ENCODE measurements around the gene FOXN3.
"Not testable (repeated sequence)": the region's sequence is repeated elsewhere in the genome, so short reads cannot be mapped to it uniquely, and the experiment has no call there.

FOXN3 gene

DNA sequence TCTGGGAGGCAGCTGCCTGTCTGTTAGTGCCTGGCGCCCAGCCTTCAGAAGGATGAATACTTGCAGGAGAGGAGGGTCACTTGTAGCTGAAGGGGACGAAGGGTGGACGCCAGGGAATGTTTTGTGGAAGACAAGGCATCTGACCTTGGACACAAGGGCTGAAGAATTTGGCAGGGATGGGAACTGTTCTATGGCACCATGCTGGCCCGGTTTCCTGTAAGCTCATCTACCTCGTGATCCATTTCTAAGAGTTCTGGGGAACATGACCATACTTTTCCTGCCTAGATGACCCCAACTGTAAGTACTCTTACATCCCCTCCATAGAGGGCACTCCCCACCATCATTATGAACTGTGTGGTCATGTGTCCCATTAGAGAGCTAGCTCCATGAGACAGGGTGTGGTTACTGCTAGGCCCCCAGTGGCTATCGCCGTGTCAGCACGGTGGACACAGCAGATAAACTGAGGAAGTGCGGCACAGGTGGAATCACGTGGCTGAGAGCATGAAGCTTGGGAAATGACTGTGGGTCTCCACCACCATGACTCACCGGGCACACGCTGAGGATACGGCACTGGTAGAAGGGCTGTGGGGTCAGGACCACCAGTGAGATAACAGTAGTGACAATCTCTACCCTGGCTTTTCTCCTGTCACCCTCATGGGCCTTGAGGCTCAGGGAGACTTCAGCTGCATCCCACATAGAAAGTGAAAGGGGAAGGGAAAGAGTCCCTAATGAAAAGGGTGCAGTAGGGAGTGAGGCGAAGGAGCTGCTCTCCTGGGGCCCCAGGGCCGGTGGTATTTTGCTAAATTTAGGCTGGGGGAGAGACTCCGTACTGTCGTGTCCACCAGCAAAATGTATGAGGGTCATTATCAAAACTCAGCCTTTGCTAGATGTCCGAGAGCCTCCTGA, 252.6 kb downstream of the FOXN3 start:
- DNase-seq (ENCODE audit: low read depth), result no peak

DNA sequence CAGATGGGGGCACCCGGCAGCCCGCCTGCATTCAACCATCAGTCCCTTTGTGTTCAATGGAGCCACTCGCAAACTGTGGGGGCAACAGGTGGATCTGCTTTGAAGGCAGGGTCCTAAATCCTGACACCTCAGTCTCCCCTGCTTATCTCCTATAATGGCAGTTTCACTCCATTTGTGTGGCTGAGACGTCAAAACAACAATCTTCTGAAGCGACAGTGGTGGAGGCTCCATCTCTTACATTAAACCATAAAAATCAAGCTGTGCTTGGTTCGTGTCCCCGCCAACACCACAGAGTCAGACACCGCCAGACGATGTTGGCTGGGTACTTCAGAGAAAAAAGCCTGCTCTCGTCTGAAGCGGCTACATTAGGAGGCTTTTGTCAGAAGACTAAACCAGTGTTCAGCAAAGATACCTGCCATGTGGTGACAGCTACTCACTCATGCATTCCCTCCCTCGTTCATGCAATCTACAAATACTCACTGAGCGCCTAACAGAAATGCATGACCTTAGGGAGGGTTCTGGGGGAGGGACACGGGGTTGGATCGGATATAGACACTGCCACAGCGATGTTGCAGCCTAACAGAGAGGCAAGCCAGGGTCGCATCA, 253.9 kb downstream of the FOXN3 start:
- DNase-seq (ENCODE audit: low read depth), result no peak

DNA sequence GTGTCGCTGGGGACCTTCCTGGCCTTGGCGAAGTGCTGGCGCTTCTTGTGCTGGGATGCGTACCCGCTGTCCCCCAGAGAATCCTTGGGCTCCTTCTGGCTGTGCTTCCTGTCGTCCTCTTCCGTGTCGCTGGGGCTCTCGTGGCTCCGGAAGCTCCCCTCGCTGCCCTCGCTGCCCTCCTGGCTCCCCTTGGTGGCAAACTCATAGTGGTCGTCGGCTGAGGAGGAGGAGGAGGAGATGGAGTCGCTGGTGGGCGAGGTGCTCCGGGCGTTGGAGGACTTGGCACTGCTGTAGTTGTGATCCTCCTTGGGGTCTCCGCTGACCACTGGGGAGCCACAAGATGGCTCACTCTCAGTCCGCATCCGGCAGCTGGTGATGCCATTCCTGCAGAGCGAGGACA, 254.4 kb downstream of the FOXN3 start:
- DNase-seq (ENCODE audit: low read depth), result no peak

DNA sequence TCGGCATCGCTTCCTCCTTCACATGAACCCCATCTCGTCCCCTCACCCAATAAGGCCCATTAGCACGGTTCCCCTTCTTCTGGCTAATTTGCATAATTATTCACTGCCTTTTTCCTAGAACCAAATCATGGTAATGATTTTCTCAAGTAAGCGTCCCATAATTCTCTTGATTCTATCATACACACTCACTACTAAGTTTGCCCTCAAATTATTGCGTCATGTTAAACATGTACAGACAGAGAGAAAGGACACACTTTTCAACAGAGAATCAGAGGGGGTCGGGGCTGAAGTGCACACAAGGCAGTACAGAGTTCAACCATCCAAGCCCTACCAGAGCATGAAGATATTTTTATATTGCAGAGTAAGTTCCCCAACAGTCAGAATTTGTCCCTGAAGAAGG, 256.6 kb downstream of the FOXN3 start:
- DNase-seq (ENCODE audit: low read depth), result no peak

DNA sequence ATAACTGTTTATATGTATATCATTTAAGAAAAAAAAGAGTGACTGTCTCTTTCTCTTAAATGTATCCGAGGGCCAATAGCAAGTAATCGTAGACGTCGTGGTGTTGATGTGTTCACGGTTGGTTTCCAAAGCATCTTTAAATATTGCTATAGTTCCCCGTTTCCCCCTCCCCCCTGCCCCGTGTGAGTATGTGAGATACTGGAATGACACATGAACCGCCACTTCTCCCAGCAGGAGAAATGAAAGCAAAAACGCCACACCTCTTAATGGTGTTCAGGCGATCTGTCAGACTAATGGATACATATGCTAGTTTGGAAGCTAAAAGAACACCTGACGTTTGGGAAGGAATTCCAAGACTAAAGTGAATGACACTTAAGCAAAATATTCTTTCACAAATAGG, 258.3 kb downstream of the FOXN3 start:
- DNase-seq (ENCODE audit: low read depth), result no peak

DNA sequence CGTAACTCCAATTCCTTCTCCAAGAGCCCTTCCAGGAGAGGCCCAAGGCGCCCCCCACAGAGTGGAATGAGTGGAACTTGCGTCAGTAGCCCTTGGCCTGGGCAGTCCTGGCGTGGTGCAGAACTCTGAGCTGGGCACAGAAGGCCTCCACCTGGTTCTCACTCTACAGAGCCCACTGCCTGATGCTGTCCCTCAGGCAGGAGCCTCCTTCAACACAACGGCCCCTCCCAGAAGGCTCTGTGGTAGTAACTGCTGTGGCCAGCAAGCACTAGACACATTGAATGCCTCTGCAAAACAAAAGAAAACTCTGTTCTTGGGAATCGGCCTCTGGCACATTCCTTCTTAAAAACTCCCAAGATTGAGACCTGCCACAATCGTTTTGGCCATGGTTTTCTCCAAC, 258.9 kb downstream of the FOXN3 start:
- not testable (repeated sequence) for DNase-seq (ENCODE audit: low read depth)

DNA sequence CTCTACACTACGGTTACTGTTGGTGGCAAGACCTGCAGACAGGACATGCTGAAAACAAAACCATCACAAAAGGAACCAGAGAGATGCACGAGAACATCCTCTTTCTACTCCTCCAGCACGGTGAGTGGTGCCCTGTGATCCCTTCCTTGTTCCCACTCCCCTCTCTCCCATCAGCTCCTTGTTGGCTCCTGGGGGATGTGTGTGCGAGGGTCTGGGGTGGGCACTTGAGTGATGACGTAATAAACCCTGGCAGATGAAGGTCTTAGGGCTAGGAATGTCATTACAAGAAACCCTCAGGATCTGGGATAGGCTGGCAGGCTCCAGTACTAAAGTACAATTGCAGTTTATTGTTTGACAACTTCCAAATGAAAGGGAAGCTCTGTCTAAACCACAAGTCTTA, 261.5 kb downstream of the FOXN3 start:
- no peak for DNase-seq (ENCODE audit: low read depth)

DNA sequence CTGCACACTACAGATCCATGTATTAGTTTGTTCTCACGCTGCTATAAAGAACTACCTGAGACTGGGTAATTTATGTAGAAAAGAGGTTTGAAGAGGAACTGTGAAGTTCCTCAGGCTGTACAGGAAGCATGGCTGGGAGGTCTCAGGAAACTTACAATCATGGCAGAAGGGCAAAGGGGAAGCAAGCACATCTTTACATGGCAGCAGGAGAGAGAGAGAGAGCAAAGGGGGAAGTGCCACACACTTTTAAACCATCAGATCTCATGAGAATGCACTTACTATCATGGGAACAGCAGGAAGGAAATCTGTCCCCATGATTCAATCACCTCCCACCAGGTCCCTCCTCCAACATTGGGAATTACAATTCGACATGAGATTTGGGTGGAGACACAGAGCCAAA, 265.3 kb downstream of the FOXN3 start:
- DNase-seq (ENCODE audit: low read depth), result not testable (repeated sequence)

DNA sequence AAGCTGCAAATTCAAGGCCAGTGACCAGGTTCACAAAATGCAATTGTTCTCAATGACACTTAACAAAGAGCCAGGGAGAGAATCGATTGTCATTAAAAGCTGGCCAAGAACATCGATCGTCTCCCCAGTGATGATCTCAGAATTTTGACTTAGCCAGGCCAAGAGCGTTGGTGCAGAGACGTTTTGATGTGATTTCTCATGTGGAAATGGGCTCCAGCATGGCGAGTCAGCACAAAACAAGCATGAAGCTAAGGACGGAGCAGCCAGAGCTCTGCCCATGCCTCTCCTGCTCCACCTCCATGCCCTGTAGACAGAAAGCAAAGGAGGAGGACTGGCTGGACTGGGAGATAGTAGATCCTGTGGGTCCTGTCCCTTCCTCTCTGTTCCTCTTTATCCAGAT, 270.8 kb downstream of the FOXN3 start:
- DNase-seq (ENCODE audit: low read depth), result no peak

DNA sequence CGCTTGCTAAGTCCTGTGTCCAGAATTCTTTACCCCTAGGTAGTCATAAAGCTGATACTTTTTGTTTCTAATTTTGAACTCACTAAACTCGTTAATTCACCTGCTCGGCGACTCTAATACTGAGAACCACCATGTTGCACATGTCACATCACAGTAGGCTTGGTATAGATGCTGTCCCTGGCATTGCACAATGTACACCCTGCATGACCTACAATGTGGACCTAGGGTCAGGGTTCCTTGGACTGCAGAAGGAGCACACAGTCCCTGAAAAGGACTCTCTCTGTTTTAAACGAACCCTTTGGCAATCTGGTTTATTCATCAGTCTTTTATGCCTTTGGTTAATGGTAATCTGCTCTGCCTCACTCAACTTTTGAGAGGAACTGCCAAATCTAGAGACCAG, 272.4 kb downstream of the FOXN3 start:
- no peak for DNase-seq (ENCODE audit: low read depth)

DNA sequence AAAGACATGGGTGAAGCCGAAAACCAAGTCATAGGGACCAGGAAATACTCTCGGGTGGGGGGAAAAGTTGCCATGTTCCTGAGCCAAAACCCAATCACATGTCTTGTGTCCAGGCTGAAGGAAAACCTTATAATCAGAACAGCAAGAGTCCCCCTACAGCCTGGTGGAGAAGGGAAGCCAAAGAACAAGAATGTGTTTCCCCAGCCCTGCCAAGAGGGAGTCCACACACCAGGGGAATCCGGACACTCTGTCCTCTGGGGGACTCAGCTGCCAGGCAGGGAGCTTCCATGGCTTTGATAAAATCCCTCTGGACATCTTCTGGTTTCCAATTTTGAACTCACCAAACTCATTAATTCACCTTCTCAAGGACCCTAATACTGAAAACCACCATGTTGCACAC, 273.0 kb downstream of the FOXN3 start:
- no peak for DNase-seq (ENCODE audit: low read depth)

DNA sequence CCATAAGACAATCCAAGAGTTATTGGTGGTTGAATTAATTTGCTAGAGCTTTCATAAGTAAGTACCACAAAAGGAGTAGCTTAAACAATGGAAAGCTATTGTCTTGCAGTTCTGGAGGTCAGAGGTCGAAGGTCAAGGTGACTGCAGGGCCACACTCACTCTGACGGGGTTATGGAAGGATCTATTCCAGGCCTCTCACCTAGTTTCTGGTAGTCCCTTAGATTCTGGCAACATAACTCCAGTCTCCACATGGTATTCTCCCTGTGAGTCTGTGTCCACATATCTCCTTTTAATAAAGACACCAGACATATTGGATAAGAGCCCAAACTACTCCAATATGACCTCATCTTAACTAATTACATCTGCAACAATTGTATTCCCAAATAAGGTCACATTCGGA, 273.4 kb downstream of the FOXN3 start:
- no peak for DNase-seq (ENCODE audit: low read depth)

DNA sequence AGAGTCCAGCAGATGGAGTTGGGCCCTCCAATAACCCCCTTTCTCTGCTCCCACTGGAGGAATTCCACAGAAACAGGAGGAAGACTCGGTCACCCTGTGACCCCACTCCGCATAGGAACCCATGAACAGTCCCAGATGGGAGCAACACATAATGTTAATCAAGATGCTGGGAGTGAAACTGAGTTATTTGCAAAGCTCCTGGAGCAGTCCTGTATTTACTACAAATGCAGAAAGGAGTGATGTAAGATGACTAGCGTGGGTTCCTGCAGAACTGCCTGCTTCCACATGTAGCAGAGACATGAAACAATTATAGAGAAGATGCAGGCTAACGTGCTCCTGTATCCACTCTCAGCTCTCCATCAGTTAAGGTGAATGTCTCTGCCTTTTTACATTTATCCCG, 274.7 kb downstream of the FOXN3 start:
- DNase-seq (ENCODE audit: low read depth), result no peak

DNA sequence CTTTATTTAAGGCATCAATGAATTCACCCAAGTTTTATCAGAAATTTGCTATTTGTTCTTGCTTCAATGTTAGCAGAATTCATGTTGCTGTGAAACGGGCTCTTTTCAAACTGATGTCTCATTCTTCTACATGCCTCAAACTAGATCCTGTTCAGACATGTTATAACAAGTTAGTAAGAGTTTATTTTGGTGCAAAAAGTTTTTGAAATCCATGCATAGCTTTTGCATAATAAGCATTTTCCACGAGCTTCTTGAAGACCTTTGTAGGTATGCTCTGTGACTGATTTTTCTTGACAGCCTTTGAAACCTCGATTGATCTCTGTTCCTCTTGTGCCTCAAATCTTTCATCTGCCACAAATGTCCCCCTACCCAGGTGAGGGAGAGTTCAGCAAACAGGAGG, 275.2 kb downstream of the FOXN3 start:
- DNase-seq (ENCODE audit: low read depth), result no peak

DNA sequence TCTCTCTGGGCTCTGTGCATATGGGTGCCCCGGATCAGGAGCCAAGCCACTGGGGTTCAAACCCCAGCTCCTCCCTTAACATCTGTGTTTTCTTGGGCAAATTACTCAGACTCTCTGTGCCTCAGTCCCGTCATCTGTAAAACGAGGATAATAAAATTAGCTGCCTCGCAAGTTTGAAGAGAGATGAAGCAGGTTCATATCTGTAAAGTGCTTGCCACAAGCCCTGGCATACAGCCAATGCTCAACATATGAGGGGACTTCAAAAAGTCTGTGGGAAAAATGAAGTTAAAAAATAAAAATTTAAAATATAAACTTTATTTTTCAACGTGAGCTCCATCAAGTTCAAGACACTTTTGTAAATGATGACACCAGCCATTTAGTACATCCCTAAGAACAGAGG, 276.7 kb downstream of the FOXN3 start:
- no peak for DNase-seq (ENCODE audit: low read depth)

DNA sequence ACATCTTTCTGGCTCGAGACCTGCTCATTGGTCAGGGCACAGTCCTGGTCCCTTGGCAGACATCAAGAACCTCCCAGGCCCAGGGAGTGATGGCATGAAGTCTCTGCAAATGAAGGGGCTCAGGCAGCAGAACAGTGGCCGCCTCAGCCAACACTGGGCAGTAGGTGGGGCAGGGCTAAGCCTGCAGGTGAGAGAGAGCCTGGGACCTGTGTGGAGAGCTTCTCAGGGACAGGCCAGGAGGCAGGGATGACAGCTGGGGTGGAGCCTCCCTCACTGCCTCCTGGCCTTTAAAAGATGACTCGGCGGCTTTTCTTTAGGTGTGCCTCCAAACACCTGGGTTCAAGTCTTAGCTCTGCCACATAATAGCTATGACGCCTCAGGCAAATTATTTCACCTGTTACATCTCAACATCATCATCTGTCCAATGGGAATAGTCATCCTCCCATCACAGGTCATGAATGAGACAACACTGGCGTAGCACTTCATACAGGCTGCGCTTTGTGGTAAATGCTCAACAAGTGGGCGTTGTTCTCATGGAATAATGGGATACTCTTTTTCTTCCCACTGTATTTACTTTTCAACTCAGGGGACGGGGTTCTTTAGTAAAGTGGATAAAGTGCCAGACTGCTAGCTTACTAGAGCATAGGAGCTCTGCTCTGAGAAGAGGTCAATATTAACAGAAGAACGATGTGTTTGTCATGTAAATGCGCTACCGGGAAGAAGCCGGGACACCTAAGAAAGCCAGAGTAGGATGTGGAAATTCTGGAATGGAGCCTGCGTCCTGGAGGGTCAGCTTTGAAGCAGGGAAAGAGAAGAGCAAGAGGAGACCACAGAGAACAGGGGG, 277.4 kb downstream of the FOXN3 start:
- no peak for DNase-seq (ENCODE audit: low read depth)

DNA sequence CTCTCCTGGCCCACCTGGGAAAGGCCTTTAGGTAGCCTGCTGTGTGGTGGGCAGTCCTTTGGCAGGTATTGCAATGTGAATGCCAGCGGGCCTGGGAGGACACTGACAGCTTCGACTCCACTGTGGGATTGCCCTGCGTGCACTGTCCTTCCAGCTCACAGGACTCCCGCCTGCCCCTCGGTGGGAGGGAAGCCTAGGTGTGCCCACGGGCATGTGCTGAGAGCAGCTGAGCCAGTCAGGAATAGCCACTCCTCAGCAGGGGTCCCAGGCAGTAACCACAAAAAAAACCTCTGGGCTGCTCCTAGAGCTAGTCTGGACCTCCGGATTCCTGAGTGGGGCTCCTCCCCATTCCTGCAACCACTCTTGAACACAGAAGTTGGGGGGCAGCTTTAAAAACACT, 278.2 kb downstream of the FOXN3 start:
- no peak for DNase-seq (ENCODE audit: low read depth)

DNA sequence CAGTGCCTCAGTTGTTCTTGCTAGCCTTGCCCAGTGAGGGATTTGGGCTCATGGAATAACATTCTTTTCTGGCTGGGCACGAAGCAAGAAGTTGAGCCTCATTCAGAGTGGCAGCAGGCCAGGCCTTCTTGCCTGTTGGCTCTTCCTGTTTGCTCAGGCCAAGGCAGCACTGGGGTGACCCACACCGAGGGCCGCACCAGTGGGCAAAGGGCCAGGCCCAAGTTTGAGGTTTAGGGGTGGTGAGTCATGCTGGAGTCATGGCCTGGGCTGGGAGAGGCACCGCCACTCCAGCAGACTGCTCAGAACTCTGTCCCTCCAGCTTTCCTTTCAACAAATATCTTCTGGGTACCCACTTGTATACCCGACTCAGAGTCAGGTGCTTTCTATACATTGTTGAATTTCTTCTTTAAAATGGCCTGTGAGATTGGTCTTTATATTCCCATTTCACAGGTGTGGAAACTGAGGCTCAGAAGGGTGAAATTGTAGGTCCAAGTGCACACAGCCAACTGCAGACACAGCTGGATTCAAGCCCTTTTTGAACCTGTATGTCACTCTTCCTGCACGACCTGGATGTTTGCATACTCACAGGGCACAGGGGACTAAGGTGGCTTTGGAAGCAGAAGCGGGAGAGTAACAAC, 279.4 kb downstream of the FOXN3 start:
- peak; percentile 96 for DNase-seq (ENCODE audit: low read depth)

DNA sequence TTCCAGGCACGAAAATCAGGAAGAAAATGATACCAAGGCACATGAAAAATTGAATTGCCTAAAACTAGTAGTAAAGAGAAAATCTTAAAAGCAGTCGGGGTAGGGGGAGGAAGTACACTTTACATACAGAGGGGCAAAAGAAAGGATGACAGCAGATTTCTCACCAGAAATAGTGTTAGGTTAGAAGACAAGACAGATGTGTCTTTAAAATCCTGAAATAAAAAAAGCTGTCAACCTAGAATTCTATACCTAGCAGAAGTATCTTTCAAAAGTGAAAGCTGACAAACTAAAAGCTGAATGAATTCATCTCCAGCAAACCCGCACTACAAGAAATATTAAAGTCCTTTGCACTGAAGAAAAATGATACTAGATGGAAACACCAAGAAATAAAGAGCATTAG, 280.4 kb downstream of the FOXN3 start:
- DNase-seq (ENCODE audit: low read depth), result no peak

DNA sequence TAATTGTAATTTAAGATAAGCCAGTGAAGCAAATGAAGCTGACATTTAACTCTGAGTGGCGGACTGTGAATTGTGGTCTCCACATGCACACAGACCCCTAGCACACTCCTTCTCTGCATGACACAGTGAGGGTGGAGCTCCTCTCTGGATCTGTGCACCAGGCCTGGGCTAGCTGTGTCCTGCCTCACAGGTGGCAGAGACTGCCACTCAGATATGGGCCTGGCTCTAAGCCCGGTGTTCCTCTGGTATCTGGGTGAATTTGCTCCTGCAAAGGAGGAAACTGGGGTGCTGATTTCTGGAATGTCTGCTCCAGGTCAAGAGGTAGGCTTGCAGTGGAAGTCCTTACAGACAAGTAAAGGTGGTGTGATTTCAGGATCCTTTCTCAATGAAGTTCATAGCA, 282.4 kb downstream of the FOXN3 start:
- DNase-seq (ENCODE audit: low read depth), result no peak

DNA sequence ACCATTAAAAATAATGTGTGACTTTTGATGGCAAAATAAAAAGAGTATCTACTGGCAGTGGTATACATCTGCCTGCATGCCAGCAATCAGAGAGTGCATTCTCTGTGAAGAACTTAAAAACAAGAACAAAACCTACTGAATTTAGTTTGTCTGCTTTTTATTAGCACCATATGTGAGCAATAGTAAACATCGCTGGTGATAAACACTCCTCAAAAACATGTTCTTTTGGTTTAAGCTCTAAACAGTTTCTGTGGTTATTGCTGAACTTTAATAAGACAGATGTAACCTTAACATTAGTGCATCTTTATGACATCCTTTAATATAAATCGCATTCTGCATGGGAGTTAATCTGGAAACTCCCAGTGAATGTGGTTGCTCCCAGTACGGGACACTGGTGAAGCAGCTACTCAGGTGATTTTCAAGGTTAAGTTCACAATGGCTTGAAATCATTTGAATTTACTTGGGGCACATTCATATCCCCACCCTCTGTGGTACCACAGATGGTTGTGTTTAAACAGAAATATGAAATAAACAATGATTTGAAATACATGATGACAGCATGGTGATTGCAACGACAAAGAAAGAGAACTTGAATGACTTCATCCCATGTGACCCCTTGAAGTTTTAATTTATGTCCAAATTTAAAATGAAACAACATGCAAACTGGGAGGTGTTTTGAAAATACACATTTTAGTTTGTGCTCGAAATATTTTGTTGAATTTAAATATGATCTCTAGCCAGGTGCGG, 285.9 kb downstream of the FOXN3 start:
- DNase-seq (ENCODE audit: low read depth), result no peak

DNA sequence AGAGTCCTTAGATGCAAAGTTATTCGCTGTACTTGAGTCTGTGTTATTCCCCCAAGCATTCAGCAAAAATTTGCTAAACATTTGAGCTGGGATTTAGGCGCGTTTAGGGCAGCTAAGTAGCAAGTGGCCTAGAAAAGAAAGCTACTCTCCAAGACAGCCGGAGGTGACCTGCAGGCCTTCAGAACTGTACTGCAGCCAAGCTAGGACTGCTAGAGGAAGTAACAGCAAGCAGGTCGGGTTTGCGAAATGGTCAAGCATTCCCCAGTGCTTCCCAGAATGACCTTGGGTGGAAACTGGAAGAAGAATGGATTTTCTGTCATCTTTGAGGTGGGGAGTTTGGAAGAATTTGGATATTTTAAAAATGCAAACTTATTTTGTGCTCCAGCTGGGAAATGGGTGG, 287.5 kb downstream of the FOXN3 start:
- DNase-seq (ENCODE audit: low read depth), result no peak
